Osteoblast (primary cell): ENCODE results near the gene USP6NL. TPM values are rescaled to one million over a fixed set of nuclear protein-coding genes. Genes with fewer than 3 reads are reported as not detected.

Source experiments
- DNase-seq: peaks from one replicate; pipeline ENCODE4 v3.0.0; 2011; ENCODE audit warnings: low spot score, mixed read lengths; ENCODE audit not compliant: insufficient read length; ENCODE audit errors: missing footprints
- H2AFZ ChIP-seq: 2 replicates; pipeline ENCODE4 v1.6.0; 2011; ENCODE audit warnings: mild to moderate bottlenecking, low read length
- H3K27ac ChIP-seq: 2 replicates; pipeline ENCODE4 v1.5.1; 2011; ENCODE audit warnings: mild to moderate bottlenecking, low read depth, low read length, moderate library complexity
- H3K27me3 ChIP-seq: 2 replicates; pipeline ENCODE4 v1.6.0; 2012; ENCODE audit warnings: mild to moderate bottlenecking, control low read depth, inconsistent platforms, low read length, moderate library complexity; ENCODE audit not compliant: insufficient read depth
- H3K36me3 ChIP-seq: 2 replicates; pipeline ENCODE4 v1.5.1; 2011; ENCODE audit warnings: mild to moderate bottlenecking, low read length, control low read depth, moderate library complexity; ENCODE audit not compliant: insufficient read depth
- H3K4me1 ChIP-seq: 2 replicates; pipeline ENCODE4 v1.5.1; 2011; ENCODE audit warnings: mild to moderate bottlenecking, low read length, control low read depth, moderate library complexity; ENCODE audit not compliant: insufficient read depth
- H3K4me2 ChIP-seq: 2 replicates; pipeline ENCODE4 v1.6.0; 2011; ENCODE audit warnings: mild to moderate bottlenecking, low read length; ENCODE audit not compliant: insufficient read depth
- H3K4me3 ChIP-seq: fragments of 200-600 bp; sonication (generic); 3 replicates; pipeline ENCODE4 v1.5.1; 2012; ENCODE audit warnings: mild to moderate bottlenecking, low read length, inconsistent platforms; ENCODE audit not compliant: insufficient read depth
- H3K79me2 ChIP-seq: 2 replicates; pipeline ENCODE4 v1.6.0; 2012; ENCODE audit warnings: mild to moderate bottlenecking, low read length, control low read depth, inconsistent platforms; ENCODE audit not compliant: insufficient read depth
- H3K9me3 ChIP-seq: 2 replicates; pipeline ENCODE4 v1.5.1; 2011; ENCODE audit warnings: low read depth, low read length, control low read depth
- H4K20me1 ChIP-seq: 2 replicates; pipeline ENCODE4 v1.6.0; 2012; ENCODE audit warnings: mild to moderate bottlenecking, low read length, control low read depth; ENCODE audit not compliant: insufficient read depth
- total RNA-seq: library from RNA; depleted of rRNA; stranded (reverse); fragments of >200 nt; gene quantifications from 2 replicates; pipeline ENCODE4 v1.2.3, GENCODE V29; 2012
- TF ChIP-seq, protein P1 (sequence below): IDR thresholded peaks from 2 replicates; pipeline ENCODE4 v1.5.1; 2011; ENCODE audit warnings: mild to moderate bottlenecking, low read depth, low read length, moderate library complexity; ENCODE audit errors: extremely low read depth

Gene USP6NL
- total RNA-seq, 1 donor: 13.8 TPM

DNA sequence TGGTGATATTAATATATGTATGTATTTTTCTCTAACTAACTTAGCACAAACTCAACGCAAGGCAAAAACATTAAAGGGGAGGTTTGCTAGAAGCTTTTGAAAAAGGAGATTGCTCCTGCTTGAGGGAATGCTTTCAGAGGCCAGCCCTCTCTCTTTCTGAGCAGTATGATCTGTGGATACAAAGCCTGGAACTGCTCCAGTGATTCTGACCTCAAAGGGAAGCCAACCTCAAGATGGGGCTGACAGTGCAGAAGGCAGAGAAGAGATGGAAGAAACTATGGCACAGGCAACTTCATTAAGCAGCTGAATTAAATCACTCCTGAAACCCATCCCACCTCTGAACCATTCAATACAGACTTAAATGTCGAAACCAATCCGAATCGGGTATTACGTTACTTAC lies 102.4 kb downstream of the USP6NL start:
- Histone ChIP-seq H3K36me3 (no peaks in the 10 kb centered on the region), H3K4me3 (no peak overlapping the region), H3K9me3 (no peaks in the 10 kb centered on the region), H4K20me1 (no peaks in the 10 kb centered on the region), H3K27me3 (no peaks in the 10 kb centered on the region), H3K4me2 (no peak overlapping the region), H3K79me2 (no peaks in the 10 kb centered on the region), H3K4me1 (peaks cover 3% of the 10 kb centered on the region), H3K27ac (no peak overlapping the region), H2AFZ (no peak overlapping the region)
- DNase-seq: no peak
- TF ChIP-seq, protein P1, sequence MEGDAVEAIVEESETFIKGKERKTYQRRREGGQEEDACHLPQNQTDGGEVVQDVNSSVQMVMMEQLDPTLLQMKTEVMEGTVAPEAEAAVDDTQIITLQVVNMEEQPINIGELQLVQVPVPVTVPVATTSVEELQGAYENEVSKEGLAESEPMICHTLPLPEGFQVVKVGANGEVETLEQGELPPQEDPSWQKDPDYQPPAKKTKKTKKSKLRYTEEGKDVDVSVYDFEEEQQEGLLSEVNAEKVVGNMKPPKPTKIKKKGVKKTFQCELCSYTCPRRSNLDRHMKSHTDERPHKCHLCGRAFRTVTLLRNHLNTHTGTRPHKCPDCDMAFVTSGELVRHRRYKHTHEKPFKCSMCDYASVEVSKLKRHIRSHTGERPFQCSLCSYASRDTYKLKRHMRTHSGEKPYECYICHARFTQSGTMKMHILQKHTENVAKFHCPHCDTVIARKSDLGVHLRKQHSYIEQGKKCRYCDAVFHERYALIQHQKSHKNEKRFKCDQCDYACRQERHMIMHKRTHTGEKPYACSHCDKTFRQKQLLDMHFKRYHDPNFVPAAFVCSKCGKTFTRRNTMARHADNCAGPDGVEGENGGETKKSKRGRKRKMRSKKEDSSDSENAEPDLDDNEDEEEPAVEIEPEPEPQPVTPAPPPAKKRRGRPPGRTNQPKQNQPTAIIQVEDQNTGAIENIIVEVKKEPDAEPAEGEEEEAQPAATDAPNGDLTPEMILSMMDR: no peak

DNA sequence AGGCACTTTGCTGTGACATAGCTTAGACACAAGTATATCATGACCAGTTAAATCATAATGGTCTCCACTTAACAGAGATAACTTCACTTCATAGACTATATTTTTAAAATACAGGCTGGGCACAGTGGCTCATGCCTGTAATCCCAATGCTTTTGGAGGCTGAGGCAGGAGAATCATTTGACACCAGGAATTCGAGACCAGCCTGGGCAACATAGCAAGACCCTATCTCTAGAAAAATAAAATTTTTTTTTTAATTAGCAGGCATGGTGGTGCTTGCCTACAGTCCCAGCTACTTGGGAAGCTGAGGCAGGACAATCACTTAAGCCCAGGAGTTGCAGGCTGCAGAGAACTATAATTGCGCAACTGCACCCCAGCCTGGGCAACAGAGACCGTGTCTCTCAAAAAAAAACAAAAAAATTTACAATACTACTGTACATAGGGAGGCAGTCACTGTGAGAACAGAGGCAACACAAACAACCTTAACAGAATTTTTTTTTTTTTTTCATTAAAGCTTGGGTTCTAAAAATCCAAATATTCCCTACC lies 105.1 kb downstream of the USP6NL start:
- Histone ChIP-seq H3K27ac (no peak overlapping the region), H3K4me3 (no peak overlapping the region), H3K4me1 (peaks cover under 1% of the 10 kb centered on the region), H3K79me2 (no peaks in the 10 kb centered on the region), H4K20me1 (no peaks in the 10 kb centered on the region), H3K27me3 (no peaks in the 10 kb centered on the region), H3K4me2 (no peak overlapping the region), H3K9me3 (no peaks in the 10 kb centered on the region), H2AFZ (no peak overlapping the region), H3K36me3 (no peaks in the 10 kb centered on the region)
- TF ChIP-seq, protein P1: no peak
- DNase-seq: no peak

DNA sequence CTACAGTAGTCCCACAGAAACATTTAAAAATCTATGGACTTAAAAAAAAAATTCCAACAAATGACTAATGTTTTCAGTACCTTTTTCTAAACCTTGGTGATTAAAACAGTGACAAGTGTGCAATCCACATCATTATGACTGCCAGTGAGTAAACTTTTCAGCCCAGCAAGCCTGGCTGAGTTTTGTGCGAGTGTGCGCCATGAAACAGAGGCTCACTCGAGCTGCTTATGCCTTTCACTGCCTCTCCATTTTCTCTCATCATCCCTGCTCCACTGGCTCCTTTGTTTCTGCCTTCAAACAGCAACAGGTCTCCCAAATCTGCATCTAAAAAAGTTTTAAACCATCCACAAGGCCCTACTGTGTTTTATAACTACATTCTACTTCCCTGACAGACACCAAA lies 105.8 kb downstream of the USP6NL start:
- Histone ChIP-seq H3K36me3 (no peaks in the 10 kb centered on the region), H3K4me3 (no peak overlapping the region), H3K27me3 (no peaks in the 10 kb centered on the region), H3K9me3 (no peaks in the 10 kb centered on the region), H3K4me1 (no peaks in the 10 kb centered on the region), H4K20me1 (no peaks in the 10 kb centered on the region), H3K79me2 (no peaks in the 10 kb centered on the region), H2AFZ (no peak overlapping the region), H3K4me2 (no peak overlapping the region), H3K27ac (no peak overlapping the region)
- TF ChIP-seq, protein P1: no peak
- no peak for DNase-seq

DNA sequence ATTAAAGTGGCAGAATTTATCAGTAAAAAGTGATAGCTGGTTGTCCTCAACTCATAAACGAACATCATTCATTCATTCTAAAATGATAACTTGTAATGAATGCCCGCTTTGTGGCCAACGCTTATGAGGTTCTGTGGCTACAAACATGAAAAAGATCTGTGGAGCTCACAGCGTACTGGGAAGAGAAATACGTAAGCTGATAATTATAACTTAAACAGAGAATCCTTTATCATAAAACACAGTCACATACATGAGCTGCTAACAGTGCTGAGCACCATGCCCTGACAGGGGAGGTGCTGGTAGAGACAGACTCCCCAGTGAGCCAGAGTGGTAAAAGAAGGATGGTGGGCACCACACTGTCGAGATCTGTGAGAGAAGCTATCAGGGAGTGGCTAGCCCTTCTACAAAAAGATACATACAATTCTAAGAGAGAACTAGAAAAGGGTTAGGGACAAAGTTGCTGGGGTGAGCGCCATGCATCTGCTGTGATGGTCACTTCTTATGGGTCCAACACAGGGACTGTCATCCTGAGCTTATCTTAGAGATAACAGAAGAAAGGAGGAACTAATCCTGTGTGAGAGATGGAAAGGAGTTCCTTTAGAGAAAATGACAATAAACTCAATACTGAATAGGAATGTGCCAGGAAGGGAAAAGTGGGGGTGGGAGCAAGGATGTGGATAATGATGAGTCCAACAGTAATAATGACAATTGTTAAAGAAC lies 106.7 kb downstream of the USP6NL start:
- no peaks in the 10 kb centered on the region for H3K36me3 ChIP-seq
- no peaks in the 10 kb centered on the region for H3K27me3 ChIP-seq
- TF ChIP-seq, protein P1: no peak
- no peak overlapping the region for H3K4me3 ChIP-seq
- H3K4me1 ChIP-seq: no peaks in the 10 kb centered on the region
- H3K27ac ChIP-seq: no peak overlapping the region
- H3K4me2 ChIP-seq: no peak overlapping the region
- H4K20me1 ChIP-seq: no peaks in the 10 kb centered on the region
- no peaks in the 10 kb centered on the region for H3K9me3 ChIP-seq
- no peaks in the 10 kb centered on the region for H3K79me2 ChIP-seq
- no peak overlapping the region for H2AFZ ChIP-seq
- DNase-seq: no peak
